ENCODE measurements around the gene FOXO1. TPM values are rescaled to one million over a fixed set of nuclear protein-coding genes. Genes with fewer than 3 reads are reported as not detected.

Gene FOXO1
- total RNA-seq, 1 donor from 2014 or later, result 10.4 TPM

DNA sequence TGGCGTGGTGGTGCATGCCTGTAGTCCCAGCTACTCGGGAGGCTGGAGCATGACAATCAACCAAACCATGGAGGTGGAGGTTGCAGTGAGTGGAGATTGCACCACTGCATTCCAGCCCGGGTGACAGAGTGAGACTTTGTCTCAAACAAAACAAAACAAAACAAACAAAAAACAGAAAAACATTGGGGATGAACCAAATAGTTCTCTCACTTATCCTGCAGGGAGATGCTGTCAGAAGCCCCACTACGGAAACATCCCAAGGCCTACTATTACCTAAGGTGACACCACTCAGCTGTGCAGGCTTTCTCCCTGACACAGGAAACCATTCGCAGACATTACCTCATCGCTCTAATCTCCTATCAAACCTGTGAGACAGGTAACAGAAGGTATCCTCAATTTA, 113.5 kb downstream of the FOXO1 start:
- Mint-ChIP-seq H3K9me3 (ENCODE audit: unreplicated experiment) (peaks cover 3% of the 10 kb centered on the region), H3K4me3 (ENCODE audit: unreplicated experiment) (no peak overlapping the region), H3K36me3 (ENCODE audit: low read depth, unreplicated experiment) (peaks cover 11% of the 10 kb centered on the region), H3K27me3 (ENCODE audit: low read depth, unreplicated experiment) (no peaks in the 10 kb centered on the region), H3K4me1 (ENCODE audit: low read depth, unreplicated experiment) (peaks cover 8% of the 10 kb centered on the region), H3K27ac (ENCODE audit: unreplicated experiment) (no peak overlapping the region)
- Histone ChIP-seq H3K4me1 (ENCODE audit: insufficient read depth, low read length) (no peaks in the 10 kb centered on the region), H3K79me2 (ENCODE audit: insufficient read depth, low read length) (no peaks in the 10 kb centered on the region), H4K20me1 (ENCODE audit: insufficient read depth, low read length) (no peaks in the 10 kb centered on the region), H3K36me3 (ENCODE audit: insufficient read depth, low read length) (no peaks in the 10 kb centered on the region), H3K9ac (ENCODE audit: low read length) (no peak overlapping the region), H3K9me3 (ENCODE audit: insufficient read depth, low read depth, low read length) (no peaks in the 10 kb centered on the region), H2AFZ (ENCODE audit: low read depth, low read length) (no peak overlapping the region), H3K27ac (ENCODE audit: low read depth, low read length) (no peak overlapping the region), H3K4me3 (ENCODE audit: insufficient read depth, low read depth, low read length) (no peak overlapping the region), H3K27me3 (ENCODE audit: insufficient read depth, low read length) (no peaks in the 10 kb centered on the region), H3K4me2 (ENCODE audit: low read length) (no peak overlapping the region)
- FAIRE-seq, result no peak
- no peak for DNase-seq (ENCODE audit: low read depth)
- TF ChIP-seq, protein P1, sequence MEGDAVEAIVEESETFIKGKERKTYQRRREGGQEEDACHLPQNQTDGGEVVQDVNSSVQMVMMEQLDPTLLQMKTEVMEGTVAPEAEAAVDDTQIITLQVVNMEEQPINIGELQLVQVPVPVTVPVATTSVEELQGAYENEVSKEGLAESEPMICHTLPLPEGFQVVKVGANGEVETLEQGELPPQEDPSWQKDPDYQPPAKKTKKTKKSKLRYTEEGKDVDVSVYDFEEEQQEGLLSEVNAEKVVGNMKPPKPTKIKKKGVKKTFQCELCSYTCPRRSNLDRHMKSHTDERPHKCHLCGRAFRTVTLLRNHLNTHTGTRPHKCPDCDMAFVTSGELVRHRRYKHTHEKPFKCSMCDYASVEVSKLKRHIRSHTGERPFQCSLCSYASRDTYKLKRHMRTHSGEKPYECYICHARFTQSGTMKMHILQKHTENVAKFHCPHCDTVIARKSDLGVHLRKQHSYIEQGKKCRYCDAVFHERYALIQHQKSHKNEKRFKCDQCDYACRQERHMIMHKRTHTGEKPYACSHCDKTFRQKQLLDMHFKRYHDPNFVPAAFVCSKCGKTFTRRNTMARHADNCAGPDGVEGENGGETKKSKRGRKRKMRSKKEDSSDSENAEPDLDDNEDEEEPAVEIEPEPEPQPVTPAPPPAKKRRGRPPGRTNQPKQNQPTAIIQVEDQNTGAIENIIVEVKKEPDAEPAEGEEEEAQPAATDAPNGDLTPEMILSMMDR (IDR thresholded peaks at IDR 0.05; ENCODE audit: insufficient read depth, low read depth, low read length), result no peak
- TF ChIP-seq EZH2 (IDR thresholded peaks at IDR 0.05; ENCODE audit: insufficient read depth, low read length), result no peak

DNA sequence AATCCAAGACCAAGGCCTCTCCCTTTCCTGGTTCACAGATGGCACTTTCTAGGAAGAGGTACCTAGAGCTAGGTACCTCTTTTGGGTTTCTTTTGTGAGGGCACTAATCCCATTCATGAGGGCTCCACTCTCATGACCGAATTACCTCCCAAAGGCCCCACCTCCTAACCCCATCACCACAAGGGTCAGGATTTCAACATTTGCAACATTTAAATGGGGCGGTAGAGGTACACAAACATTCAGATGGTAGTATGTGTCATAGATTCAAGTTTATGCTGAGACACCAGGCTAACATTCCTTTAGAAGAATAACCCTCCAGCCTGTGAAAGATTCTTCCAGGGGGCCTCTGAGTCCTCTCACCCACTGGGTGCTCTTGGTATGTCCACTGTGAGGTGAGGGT, 116.3 kb downstream of the FOXO1 start:
- Histone ChIP-seq H3K36me3 (ENCODE audit: insufficient read depth, low read length) (no peaks in the 10 kb centered on the region), H3K27ac (ENCODE audit: low read depth, low read length) (no peak overlapping the region), H3K27me3 (ENCODE audit: insufficient read depth, low read length) (no peaks in the 10 kb centered on the region), H3K4me3 (ENCODE audit: insufficient read depth, low read depth, low read length) (no peak overlapping the region), H3K4me1 (ENCODE audit: insufficient read depth, low read length) (no peaks in the 10 kb centered on the region), H3K9ac (ENCODE audit: low read length) (no peak overlapping the region), H3K79me2 (ENCODE audit: insufficient read depth, low read length) (no peaks in the 10 kb centered on the region), H2AFZ (ENCODE audit: low read depth, low read length) (no peak overlapping the region), H3K9me3 (ENCODE audit: insufficient read depth, low read depth, low read length) (no peaks in the 10 kb centered on the region), H3K4me2 (ENCODE audit: low read length) (no peak overlapping the region), H4K20me1 (ENCODE audit: insufficient read depth, low read length) (no peaks in the 10 kb centered on the region)
- Mint-ChIP-seq H3K4me1 (ENCODE audit: low read depth, unreplicated experiment) (peaks cover 12% of the 10 kb centered on the region), H3K27me3 (ENCODE audit: low read depth, unreplicated experiment) (no peaks in the 10 kb centered on the region), H3K4me3 (ENCODE audit: unreplicated experiment) (no peak overlapping the region), H3K9me3 (ENCODE audit: unreplicated experiment) (no peaks in the 10 kb centered on the region), H3K36me3 (ENCODE audit: low read depth, unreplicated experiment) (peaks cover 9% of the 10 kb centered on the region), H3K27ac (ENCODE audit: unreplicated experiment) (no peak overlapping the region)
- no peak for TF ChIP-seq EZH2 (IDR thresholded peaks at IDR 0.05; ENCODE audit: insufficient read depth, low read length)
- TF ChIP-seq, protein P1 (IDR thresholded peaks at IDR 0.05; ENCODE audit: insufficient read depth, low read depth, low read length), result no peak
- peak; percentile 23 for DNase-seq (ENCODE audit: low read depth)
- FAIRE-seq, result no peak

DNA sequence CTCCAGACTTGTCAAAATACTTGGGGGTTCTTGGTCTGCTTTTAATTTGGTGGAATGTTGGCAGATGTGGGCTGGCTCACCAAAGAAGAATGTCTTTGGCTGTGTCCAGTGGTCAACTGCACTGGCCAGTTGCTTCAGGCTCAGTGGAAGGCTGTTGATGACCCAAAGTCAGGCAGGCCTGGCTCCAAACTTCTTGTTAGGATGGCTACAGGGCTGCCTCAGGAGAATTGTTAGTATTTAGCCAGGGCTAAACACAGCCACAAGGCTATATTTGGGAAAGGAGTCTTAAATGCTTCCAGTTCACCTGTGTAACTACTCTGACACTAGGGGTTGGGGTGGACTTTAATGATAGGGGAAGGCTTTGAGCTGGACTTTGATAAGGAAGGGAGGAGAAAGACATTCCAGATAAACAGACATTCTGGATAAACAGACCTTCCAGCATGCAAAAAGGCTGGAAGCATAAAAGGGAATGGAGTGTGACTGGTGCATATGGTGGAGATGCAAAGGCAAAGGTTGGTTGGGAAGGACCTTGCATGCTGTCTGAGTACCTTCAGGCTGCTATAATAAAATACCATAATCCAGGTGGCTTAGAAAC, 116.8 kb downstream of the FOXO1 start:
- H3K9ac ChIP-seq (ENCODE audit: low read length), result no peak overlapping the region
- no peak overlapping the region for H3K4me3 Mint-ChIP-seq (ENCODE audit: unreplicated experiment)
- H3K27me3 ChIP-seq (ENCODE audit: insufficient read depth, low read length), result no peaks in the 10 kb centered on the region
- FAIRE-seq (no peak), DNase-seq (ENCODE audit: low read depth) (peak; percentile 59)
- H3K4me1 ChIP-seq (ENCODE audit: insufficient read depth, low read length), result no peaks in the 10 kb centered on the region
- H3K27me3 Mint-ChIP-seq (ENCODE audit: low read depth, unreplicated experiment), result no peaks in the 10 kb centered on the region
- peak overlapping the region; percentile 10 for H3K27ac Mint-ChIP-seq (ENCODE audit: unreplicated experiment)
- peaks cover 9% of the 10 kb centered on the region for H3K36me3 Mint-ChIP-seq (ENCODE audit: low read depth, unreplicated experiment)
- no peak overlapping the region for H3K4me2 ChIP-seq (ENCODE audit: low read length)
- TF ChIP-seq, protein P1 (IDR thresholded peaks at IDR 0.05; ENCODE audit: insufficient read depth, low read depth, low read length), result no peak
- no peak for TF ChIP-seq EZH2 (IDR thresholded peaks at IDR 0.05; ENCODE audit: insufficient read depth, low read length)
- no peaks in the 10 kb centered on the region for H3K79me2 ChIP-seq (ENCODE audit: insufficient read depth, low read length)
- H3K4me3 ChIP-seq (ENCODE audit: insufficient read depth, low read depth, low read length), result no peak overlapping the region
- H4K20me1 ChIP-seq (ENCODE audit: insufficient read depth, low read length), result no peaks in the 10 kb centered on the region
- H2AFZ ChIP-seq (ENCODE audit: low read depth, low read length), result no peak overlapping the region
- H3K4me1 Mint-ChIP-seq (ENCODE audit: low read depth, unreplicated experiment), result peaks cover 12% of the 10 kb centered on the region
- no peak overlapping the region for H3K27ac ChIP-seq (ENCODE audit: low read depth, low read length)
- H3K9me3 ChIP-seq (ENCODE audit: insufficient read depth, low read depth, low read length), result no peaks in the 10 kb centered on the region
- H3K9me3 Mint-ChIP-seq (ENCODE audit: unreplicated experiment), result no peaks in the 10 kb centered on the region
- no peaks in the 10 kb centered on the region for H3K36me3 ChIP-seq (ENCODE audit: insufficient read depth, low read length)

Data from astrocyte (in vitro differentiated cells and primary cell).